Thoracic aorta (tissue), 2 donors: Measurements from ENCODE around the gene TRAPPC2. TPM values are rescaled to one million over a fixed set of nuclear protein-coding genes. Genes with fewer than 3 reads are reported as not detected.
"Not testable (repeated sequence)": the region's sequence is repeated elsewhere in the genome, so short reads cannot be mapped to it uniquely, and the experiment has no call there.

Experiments
- ATAC-seq: fragments of 150-250 bp; one replicate; pipeline ENCODE4 v1.8.0; 2017; ENCODE audit warnings: low read depth; ENCODE audit not compliant: insufficient number of reproducible peaks, low FRiP score
- DNase-seq: peaks from one replicate; pipeline ENCODE4 v3.0.0-alpha.2; 2020; ENCODE audit warnings: low spot score
- H3K27ac ChIP-seq, 2 donors: fragments of 200-600 bp; sonication (generic); 1 replicate in 1 of 2; 2 replicates in 1 of 2; pipeline ENCODE4 v1.5.1; 2016; ENCODE audit warnings: mild to moderate bottlenecking in 2 of 2, moderate library complexity in 2 of 2
- H3K27me3 ChIP-seq: fragments of 200-600 bp; sonication (generic); replicated peaks from 2 replicates; pipeline ENCODE4 v1.6.0; 2016; ENCODE audit warnings: mild to moderate bottlenecking; ENCODE audit not compliant: insufficient read depth
- H3K36me3 ChIP-seq: fragments of 200-600 bp; sonication (generic); one replicate; pipeline ENCODE4 v1.5.1; 2016
- H3K4me1 ChIP-seq, 2 donors: fragments of 200-600 bp; sonication (generic); 1 replicate in 1 of 2; 2 replicates in 1 of 2; pipeline versions ENCODE4 v1.5.1 to v1.6.0; 2016; ENCODE audit warnings: low read depth in 2 of 2, mild to moderate bottlenecking in 1 of 2; ENCODE audit not compliant: control insufficient read depth in 1 of 2
- H3K4me3 ChIP-seq: fragments of 200-600 bp; sonication (generic); 2 replicates; pipeline ENCODE4 v1.5.1; 2016; ENCODE audit warnings: mild to moderate bottlenecking
- H3K9me3 ChIP-seq: fragments of 200-600 bp; sonication (generic); 2 replicates; pipeline ENCODE4 v1.5.1; 2016
- total RNA-seq, 2 donors: library from RNA; depleted of rRNA; stranded (reverse); fragments of >200 nt; gene quantifications; one replicate each; pipeline versions ENCODE4 v1.1.0 to v1.2.3, GENCODE V29; 2016
- TF ChIP-seq, protein P1 (sequence below): fragments of 200-600 bp; sonication (generic); IDR thresholded peaks from one replicate; pipeline ENCODE4 v1.5.1; 2019; ENCODE audit warnings: antibody characterized with exemption

TRAPPC2 gene
- total RNA-seq, 2 donors from 2014 or later: 15.0 to 24.2 TPM

DNA sequence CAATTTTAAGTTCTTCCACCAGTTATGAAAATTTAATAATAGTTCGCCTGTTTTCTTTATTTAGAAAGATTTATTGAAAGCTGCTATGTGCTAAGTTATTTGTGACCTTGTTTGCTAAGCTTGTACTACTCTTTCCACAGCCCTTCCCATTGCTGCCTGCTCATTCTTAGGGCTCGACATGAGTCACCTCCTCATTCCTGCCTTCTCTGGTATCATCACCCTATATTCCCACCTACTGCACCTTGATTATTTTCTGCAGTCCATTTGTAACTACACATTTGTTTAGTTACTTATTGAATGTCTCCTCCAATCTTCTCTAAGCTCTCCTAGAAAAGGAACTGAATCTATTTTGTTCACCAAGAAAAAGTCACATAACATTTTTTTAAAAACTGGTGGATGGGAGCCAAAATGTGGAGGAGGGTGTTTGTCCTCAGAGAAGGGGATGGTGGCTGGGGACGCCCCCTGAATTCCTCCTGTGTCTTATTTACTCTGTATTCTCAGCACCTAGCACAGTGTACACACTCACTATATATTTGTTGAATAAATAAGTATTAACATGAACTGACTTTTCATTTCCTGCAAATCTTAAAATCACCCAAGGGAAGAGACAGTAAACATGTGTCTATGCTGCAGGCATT, 49.2 kb downstream of the TRAPPC2 start:
- no peaks in the 10 kb centered on the region for H3K4me1 ChIP-seq
- ATAC-seq (no peak), DNase-seq (no peak)
- TF ChIP-seq, protein P1, sequence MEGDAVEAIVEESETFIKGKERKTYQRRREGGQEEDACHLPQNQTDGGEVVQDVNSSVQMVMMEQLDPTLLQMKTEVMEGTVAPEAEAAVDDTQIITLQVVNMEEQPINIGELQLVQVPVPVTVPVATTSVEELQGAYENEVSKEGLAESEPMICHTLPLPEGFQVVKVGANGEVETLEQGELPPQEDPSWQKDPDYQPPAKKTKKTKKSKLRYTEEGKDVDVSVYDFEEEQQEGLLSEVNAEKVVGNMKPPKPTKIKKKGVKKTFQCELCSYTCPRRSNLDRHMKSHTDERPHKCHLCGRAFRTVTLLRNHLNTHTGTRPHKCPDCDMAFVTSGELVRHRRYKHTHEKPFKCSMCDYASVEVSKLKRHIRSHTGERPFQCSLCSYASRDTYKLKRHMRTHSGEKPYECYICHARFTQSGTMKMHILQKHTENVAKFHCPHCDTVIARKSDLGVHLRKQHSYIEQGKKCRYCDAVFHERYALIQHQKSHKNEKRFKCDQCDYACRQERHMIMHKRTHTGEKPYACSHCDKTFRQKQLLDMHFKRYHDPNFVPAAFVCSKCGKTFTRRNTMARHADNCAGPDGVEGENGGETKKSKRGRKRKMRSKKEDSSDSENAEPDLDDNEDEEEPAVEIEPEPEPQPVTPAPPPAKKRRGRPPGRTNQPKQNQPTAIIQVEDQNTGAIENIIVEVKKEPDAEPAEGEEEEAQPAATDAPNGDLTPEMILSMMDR: no peak
- H3K36me3 ChIP-seq: no peaks in the 10 kb centered on the region
- no peaks in the 10 kb centered on the region for H3K27me3 ChIP-seq
- H3K9me3 ChIP-seq: no peaks in the 10 kb centered on the region
- no peak overlapping the region for H3K27ac ChIP-seq
- H3K4me3 ChIP-seq: no peak overlapping the region

DNA sequence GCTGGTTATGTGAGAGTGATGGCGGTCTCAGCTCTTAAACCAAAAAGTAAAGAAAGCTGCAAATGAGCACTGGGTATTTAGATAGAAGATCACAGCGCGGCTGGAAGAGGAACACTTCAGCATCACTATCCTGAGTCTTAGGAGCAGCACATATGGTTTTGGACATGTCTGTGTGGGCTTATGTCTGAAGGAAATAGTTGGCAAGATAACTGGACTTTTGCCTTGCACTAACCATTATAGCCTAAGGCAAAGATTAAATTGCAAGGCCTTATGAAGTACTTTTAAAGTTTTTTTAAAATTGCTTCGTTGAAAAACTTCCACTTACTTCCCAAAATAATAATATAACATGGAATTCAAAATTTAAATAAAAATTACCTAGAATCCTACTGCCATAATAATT, 50.1 kb downstream of the TRAPPC2 start:
- no peaks in the 10 kb centered on the region for H3K27me3 ChIP-seq
- no peaks in the 10 kb centered on the region for H3K36me3 ChIP-seq
- ATAC-seq (no peak), DNase-seq (no peak)
- H3K27ac ChIP-seq: no peak overlapping the region
- H3K4me1 ChIP-seq: no peaks in the 10 kb centered on the region
- no peaks in the 10 kb centered on the region for H3K9me3 ChIP-seq
- no peak overlapping the region for H3K4me3 ChIP-seq
- TF ChIP-seq, protein P1: no peak

DNA sequence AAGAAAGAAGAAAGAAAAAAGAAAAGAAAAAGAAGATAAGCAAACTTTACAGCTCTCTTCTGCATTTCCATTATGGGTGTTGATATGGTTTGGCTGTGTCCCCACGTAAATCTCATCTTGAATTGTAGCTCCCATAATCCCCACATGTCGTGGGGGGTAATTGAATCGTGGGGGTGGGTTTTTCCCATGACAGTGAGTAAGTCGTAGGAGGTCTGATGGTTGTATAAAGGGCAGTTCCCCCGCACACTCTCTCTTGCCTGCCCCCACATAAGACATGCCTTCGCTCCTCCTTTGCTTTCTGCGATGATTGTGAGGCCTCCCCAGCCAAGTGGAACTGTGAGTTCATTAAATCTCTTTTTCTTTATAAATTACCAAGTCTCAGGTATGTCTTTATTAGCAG, 52.8 kb downstream of the TRAPPC2 start:
- Histone ChIP-seq H3K27ac (no peak overlapping the region), H3K36me3 (no peaks in the 10 kb centered on the region), H3K9me3 (no peaks in the 10 kb centered on the region), H3K4me1 (no peaks in the 10 kb centered on the region), H3K4me3 (no peak overlapping the region), H3K27me3 (no peaks in the 10 kb centered on the region)
- TF ChIP-seq, protein P1: no peak
- ATAC-seq (no peak), DNase-seq (no peak)

DNA sequence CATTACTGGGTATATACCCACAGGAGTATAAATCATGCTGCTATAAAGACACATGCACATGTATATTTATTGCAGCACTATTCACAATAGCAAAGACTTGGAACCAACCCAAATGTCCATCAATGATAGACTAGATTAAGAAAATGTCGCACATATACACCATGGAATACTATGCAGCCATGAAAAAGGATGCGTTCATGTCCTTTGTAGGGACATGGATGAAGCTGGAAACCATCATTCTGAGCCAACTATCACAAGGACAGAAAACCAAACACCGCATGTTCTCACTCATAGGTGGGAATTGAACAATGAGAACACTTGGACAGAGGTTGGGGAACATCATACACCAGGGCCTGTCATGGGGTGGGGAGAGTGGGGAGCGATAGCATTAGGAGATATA, 54.7 kb downstream of the TRAPPC2 start:
- H3K27ac ChIP-seq, ATAC-seq, H3K27me3 ChIP-seq, H3K4me3 ChIP-seq, H3K36me3 ChIP-seq, H3K9me3 ChIP-seq, DNase-seq, H3K4me1 ChIP-seq: not testable (repeated sequence)

DNA sequence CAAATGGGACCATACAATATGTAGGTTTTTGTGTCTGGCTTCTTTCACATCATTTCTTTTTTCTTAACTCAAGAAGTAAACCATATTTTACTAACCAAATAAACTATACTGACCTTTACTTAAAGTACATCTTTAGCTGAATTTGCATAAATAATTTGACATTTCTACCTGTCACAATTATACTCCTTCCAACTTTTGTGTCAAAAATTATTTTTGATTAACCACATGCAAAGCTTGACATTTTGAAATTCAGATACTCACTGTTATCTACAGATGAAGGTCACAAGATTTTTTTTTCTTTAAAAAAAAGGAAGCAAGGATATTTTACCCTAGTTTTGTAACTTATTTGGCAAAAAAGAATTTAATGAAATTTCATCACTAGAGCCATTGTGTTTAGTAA, 57.5 kb downstream of the TRAPPC2 start:
- H3K27ac ChIP-seq: no peak overlapping the region
- no peak for ATAC-seq
- H3K4me3 ChIP-seq: no peak overlapping the region
- TF ChIP-seq, protein P1: no peak
- H3K36me3 ChIP-seq: no peaks in the 10 kb centered on the region
- no peaks in the 10 kb centered on the region for H3K9me3 ChIP-seq
- DNase-seq: no peak
- no peaks in the 10 kb centered on the region for H3K4me1 ChIP-seq
- no peaks in the 10 kb centered on the region for H3K27me3 ChIP-seq

DNA sequence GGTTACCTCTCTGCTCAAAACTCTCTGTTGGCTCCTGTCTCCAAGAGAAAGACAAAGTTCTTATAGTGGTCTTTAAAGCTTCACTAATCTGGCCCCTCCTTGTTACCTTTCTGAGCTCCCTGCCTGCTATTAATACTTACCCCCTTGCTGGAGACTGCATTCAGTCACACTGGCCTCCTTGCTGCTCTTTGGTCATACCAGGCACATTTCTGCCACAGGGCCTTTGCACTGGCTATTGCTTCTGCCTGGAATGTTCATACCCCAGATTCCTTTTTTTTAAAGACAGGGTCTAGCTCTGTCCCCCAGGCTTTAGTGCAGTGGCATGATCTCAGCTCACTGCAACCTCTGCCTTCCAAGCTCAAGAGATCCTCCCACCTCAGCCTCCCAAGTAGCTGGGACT, 61.4 kb downstream of the TRAPPC2 start:
- TF ChIP-seq, protein P1: no peak
- ATAC-seq (no peak), DNase-seq (no peak)
- Histone ChIP-seq H3K27me3 (no peaks in the 10 kb centered on the region), H3K36me3 (no peaks in the 10 kb centered on the region), H3K4me1 (no peaks in the 10 kb centered on the region), H3K4me3 (no peak overlapping the region), H3K9me3 (no peaks in the 10 kb centered on the region), H3K27ac (no peak overlapping the region)
